HepG2 (cell line): ENCODE measurements around the gene ATG9A.

Experiments
- CTCF ChIP-seq: sonication (generic); formaldehyde crosslinking; IDR thresholded peaks from 2 replicates; pipeline ENCODE4 v1.5.0; 2020; ENCODE audit warnings: mild to moderate bottlenecking, missing genetic modification reagents, moderate library complexity
- GABPB1 ChIP-seq: IDR thresholded peaks from 2 replicates; pipeline ENCODE4 v1.6.1; 2016; ENCODE audit warnings: mild to moderate bottlenecking, missing genetic modification reagents, moderate library complexity, missing compliant biosample characterization
- JARID2 ChIP-seq: sonication (generic); formaldehyde crosslinking; IDR thresholded peaks from 2 replicates; pipeline ENCODE4 v1.8.1; 2023; ENCODE audit warnings: missing genetic modification reagents, inconsistent platforms; ENCODE audit not compliant: insufficient replicate concordance
- POLR2AphosphoS5 ChIP-seq: IDR thresholded peaks from 2 replicates; pipeline ENCODE4 v1.6.1; 2012; ENCODE audit warnings: low read depth, low read length
- SMC3 ChIP-seq: IDR thresholded peaks from 2 replicates; pipeline ENCODE4 v1.6.1; 2011; ENCODE audit warnings: low read length, improper control_type of control experiment
- SOX5 ChIP-seq: IDR thresholded peaks from 2 replicates; pipeline ENCODE4 v1.6.1; 2016; ENCODE audit warnings: borderline replicate concordance
- SP1 ChIP-seq, 2 experiments: fragments of 450-650 bp in 1 of 2; sonication (generic) in 1 of 2; formaldehyde crosslinking in 1 of 2; IDR thresholded peaks; 2 replicates each; pipeline versions ENCODE4 v1.4.0 to v1.6.1; 2016 to 2020; ENCODE audit warnings: missing genetic modification reagents in 1 of 2
- ZNF251 ChIP-seq: sonication (generic); formaldehyde crosslinking; IDR thresholded peaks from 2 replicates; pipeline ENCODE4 v1.9.0; 2021; ENCODE audit warnings: mild to moderate bottlenecking, missing genetic modification reagents
- TF ChIP-seq, protein P1 (sequence below): sonication (generic); formaldehyde crosslinking; IDR thresholded peaks from 2 replicates; pipeline ENCODE4 v1.5.1; 2020; ENCODE audit warnings: mild to moderate bottlenecking, missing genetic modification reagents, moderate library complexity

DNA sequence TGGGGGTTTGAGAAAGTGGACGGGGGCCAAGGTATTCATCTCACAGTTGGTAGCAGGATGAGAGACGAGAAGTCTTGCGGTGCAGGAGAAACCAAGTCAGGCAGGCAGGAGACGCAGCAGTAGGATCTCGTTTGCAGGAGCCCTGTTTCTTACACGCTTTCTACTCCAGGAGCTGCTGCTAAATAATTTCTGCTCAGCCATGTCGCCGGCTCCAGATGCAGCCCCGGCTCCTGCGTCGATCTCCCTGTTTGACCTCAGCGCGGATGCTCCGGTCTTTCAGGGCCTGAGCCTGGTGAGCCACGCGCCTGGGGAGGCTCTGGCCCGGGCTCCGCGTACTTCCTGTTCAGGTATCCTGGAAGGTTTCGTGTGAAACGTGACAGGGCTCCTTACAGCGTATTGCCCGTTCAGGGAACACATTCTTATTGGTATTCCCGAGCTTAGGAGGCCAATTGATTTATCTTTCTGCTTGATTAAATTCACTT, 664 bp upstream of the ATG9A start:
- TF ChIP-seq CTCF (CRISPR knock-in tag) (no peak), JARID2 (CRISPR knock-in tag) (no peak), SMC3 (no peak), ZNF251 (CRISPR knock-in tag) (no peak), SOX5 (no peak), POLR2AphosphoS5 (no peak), SP1 (IDR thresholded peaks at IDR 0.05) (no peak), SP1 (CRISPR knock-in tag; IDR thresholded peaks at IDR 0.05) (no peak; the same call in 1 of the 2 replicates), GABPB1 (CRISPR knock-in tag) (peak; percentile 66)
- TF ChIP-seq, protein P1, sequence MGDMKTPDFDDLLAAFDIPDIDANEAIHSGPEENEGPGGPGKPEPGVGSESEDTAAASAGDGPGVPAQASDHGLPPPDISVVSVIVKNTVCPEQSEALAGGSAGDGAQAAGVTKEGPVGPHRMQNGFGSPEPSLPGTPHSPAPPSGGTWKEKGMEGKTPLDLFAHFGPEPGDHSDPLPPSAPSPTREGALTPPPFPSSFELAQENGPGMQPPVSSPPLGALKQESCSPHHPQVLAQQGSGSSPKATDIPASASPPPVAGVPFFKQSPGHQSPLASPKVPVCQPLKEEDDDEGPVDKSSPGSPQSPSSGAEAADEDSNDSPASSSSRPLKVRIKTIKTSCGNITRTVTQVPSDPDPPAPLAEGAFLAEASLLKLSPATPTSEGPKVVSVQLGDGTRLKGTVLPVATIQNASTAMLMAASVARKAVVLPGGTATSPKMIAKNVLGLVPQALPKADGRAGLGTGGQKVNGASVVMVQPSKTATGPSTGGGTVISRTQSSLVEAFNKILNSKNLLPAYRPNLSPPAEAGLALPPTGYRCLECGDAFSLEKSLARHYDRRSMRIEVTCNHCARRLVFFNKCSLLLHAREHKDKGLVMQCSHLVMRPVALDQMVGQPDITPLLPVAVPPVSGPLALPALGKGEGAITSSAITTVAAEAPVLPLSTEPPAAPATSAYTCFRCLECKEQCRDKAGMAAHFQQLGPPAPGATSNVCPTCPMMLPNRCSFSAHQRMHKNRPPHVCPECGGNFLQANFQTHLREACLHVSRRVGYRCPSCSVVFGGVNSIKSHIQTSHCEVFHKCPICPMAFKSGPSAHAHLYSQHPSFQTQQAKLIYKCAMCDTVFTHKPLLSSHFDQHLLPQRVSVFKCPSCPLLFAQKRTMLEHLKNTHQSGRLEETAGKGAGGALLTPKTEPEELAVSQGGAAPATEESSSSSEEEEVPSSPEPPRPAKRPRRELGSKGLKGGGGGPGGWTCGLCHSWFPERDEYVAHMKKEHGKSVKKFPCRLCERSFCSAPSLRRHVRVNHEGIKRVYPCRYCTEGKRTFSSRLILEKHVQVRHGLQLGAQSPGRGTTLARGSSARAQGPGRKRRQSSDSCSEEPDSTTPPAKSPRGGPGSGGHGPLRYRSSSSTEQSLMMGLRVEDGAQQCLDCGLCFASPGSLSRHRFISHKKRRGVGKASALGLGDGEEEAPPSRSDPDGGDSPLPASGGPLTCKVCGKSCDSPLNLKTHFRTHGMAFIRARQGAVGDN (CRISPR knock-in tag) = peak; percentile 94
